ENCODE measurements around the gene ADAMTSL2.

The ADAMTSL2 gene

DNA sequence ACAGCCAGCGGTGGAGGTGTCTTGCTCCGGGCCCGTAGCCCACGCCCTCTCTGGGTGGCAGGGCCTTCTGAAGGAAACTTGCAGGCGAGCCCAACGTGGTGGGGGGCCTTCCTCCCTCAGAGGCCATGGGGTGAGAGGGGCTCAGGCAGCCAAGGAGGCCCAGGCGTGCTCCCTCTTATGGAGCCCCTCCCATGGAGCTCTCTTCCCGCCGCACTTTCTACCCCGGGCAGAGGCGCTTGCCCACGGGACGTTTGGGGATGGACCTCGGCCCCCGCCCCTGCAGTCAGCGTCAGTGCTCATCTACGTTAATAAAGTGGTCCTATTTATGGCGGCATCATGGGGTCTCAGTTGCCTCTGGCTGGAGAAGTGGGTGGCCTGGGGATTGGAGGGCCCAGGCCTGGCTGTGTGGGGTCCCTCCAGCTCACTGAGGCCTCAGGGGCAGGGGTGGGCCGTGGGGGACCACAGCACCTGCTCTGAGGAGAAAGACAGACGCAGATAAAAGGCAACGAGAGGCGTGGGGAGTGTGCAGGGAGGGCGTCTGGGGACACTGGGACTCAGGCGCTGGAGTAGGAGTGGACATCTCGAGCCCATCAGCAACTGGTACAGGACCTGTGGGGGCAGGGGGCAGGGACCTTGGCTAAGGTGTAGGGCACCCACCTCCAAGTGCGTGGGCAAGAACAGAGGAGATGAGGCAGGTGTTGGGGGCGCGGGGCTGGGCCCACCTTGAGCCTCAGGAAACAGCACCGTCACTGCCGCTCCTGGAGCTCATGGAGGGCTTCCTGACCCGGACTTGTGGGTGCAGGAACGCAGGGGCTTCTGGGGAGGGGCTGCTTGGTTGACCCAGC, 40.9 kb downstream of the ADAMTSL2 start:
- no peak for DNase-seq (ENCODE audit: low spot score)

DNA sequence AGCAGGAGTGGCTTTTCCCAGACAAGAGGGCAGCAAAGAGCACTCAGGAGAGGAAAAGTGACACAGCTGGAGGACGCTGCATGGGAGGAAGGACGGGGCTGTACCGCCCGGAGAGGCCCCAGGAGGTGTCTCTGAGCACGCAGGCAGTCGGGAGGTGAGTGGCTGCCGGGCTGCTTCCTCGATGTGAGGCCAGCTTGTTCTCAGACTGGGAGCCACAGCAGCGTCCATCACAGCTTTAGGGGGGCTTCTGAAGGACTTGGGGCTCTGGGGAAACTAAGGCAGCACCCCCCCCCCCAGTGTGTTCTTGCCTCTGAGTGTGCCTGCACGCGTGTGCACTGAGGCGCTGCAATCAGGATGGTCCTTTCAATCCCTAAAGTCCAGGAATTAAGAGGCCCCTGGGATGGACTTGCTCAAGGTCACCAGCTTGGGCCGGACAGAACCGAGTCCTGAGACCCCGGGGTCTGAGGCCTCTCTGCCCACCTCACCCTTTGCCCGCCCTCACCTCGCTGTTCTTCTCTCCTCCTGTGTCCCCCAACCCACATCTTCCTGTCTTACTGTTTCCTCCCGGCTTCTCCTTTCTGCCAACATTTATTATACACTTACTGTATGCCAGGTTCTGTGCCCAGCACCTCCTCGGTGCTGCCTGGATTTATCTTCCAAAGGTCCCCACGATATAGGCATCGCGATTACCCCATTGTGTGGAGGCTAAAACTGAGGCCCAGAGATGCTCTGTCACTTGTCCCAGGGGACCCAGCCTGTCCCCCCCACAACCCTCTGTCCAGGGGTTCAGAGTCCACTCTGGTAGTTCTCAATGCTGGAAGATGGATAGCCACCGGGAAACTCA, 41.7 kb downstream of the ADAMTSL2 start:
- DNase-seq (ENCODE audit: low spot score): no peak

DNA sequence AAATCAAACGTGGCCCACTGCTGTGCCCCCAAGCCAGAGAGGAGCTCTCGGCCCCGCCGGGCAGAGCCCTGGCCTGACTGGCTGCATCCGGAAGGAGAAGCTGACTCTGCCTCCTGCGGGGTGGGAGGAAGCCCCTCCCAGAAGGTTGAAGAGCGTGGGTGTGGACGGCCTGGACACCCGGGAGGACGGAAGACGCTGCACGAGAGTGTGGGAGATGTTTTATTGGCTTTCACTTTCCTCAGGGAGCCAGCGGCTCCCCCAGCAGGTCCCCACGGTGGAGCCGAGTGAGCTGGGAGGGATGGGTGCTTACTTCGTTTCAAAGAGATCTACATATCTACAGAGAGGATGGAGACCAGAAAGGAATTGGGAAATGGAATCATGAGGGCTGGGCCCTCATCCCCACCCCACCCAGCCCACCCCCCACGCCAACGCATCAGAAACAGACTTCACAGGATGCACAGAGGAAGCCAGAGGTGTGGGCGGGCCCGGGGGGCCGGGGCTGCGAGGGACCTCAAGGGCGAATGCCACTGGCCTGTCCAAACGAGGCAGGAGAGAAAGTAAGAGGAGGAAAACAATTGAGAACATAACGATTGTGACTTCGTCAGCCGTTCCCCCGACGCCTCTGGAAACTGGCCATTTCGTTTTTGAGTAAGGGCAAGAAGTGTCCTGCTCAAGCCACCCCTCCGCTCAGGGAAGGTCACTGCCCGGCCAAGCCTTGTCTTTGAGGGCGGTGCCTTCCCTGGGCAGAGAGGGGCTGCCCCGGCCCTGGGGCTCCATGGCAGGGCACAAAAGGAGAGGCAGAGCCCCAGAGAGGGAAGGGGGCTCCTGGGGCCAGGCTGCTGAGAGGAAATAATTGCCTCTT, 42.6 kb downstream of the ADAMTSL2 start:
- DNase-seq (ENCODE audit: low spot score): no peak

DNA sequence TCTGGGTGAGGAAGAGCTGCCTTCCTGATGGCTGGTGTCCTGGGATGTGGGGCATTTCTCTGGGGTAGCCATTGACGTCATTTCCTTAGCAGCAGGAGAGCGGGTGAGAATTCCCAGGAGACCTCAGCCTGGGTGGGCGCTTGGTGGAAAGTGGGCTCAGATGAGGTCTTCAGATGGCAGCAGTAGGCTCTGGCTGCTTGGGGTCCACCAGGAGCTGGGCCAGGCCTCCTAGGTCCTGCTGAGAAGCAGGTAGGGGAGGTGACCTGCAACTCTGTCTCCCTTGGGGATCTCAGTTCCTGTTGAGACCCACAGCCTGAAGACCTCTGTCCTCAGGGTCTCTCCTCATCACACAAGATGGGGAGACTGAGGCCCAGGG, 43.2 kb downstream of the ADAMTSL2 start:
- no peak for DNase-seq (ENCODE audit: low spot score)

DNA sequence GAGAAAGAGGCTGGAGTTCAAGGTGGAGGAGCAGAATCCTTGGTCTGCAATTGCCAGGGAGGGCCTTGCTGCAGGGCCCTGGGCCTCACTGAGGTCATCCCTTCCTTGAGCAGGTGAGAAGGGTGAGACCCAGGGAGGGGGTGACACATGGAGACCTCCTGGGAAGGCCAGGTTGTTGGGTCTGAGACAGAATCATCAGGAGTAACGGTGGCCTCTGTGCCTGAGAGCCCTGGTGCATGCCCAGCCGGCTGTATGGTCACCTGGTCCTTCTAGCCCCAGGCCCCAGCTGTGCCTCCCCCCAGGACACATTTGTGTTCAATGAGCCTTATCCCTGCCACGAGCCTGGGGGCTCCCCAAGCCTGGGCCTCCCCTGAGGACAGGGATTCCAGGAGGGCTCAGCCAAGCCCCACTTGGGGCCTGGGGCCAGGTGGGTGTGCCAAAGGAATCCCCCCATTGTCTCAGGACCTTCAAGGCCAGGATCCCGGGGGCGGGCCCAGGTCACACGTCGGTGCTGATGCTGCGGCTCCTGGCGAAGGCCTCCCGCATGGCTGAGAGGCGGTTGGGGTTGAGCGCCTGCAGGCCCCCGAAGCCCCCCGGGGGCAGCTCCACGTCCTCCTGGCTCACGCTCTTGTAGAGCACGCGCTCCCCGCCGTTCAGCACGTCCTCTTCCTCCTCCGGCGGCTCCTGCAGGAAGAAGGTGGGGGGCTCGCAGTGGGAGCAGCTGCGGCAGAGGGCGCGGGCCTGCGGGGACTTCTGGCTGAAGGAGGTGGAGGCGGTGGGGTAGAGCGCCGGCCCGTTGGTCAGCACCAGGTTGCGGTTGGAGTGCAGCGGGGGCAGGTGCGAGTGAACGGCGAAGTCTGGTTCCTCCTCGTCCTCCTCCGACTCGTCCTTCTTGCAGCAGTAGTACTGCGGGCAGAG, 44.3 kb downstream of the ADAMTSL2 start:
- DNase-seq (ENCODE audit: low spot score): no peak

DNA sequence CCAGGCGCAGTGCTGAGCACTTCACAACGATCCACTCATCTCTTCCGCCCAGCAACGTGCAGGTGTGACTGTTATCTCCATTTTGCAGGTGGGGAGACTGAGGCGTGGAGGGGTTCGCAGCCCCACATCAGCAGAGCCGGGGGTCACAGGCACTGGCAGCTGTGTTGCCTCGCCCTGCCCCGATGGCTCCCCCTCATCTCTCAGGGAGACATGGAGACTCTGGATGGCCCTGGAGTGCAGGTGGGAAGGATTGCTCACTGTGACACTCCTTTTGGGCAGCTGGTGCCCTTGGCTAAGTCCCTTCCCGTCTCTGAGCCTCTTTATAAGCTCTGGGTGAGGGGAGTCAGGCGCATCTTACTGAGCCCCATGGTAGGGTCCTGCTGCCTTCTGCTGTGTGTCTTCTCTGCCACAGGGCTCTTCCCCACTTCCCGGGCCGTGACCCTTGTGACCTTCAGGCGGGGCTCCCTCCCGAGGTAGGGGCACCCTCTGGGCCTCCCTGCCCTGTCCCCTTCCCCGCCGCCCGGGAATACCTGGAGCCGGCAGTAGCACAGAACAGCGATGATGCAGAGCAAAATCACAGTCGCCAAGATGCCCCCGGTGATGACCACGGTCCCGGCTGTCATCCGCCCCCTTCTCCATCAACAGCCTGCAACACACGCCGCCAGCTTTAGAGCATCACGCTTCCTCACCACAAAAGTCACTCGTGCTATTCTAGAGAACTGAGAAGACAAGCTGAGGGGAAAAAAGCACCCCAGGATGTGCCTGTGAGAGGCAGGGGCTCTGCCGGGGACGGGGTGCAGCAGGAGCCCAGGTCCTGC, 45.3 kb downstream of the ADAMTSL2 start:
- no peak for DNase-seq (ENCODE audit: low spot score)

DNA sequence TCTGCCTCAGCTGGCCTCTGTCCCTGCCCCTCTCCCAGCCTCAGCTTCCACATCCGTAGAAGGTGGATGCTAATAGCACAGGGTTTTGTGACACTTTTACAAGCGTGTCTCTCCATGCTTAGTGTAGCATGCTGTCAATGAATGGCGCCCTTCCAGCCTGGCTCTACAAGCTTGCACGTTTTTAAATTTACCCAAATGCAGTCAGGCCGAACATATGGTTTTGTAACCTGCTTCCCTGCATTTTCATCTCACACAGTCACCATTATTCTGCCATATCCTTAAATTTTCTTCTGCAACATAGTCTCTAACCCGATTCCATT, 45.9 kb downstream of the ADAMTSL2 start:
- no peak for DNase-seq (ENCODE audit: low spot score)

DNA sequence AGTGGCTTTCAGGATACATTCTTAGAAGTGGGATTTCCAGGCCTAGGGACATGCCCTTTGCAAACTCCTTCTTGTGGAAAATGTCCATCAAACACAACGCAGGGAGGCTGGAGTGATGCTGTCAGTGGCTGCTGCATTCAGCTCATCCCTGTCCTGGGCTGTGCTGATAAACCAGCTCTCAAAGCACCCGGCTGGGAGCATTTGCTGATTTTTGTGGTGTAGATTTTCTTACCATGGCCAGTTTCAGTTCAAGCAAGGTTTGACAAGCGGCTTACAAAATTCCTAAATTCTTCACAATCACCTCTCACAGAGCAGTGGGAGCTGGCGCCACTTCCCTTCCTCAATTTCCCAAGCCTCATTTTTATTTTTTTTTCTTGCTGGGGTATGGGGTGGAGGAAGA, 46.5 kb downstream of the ADAMTSL2 start:
- no peak for DNase-seq (ENCODE audit: low spot score)

DNA sequence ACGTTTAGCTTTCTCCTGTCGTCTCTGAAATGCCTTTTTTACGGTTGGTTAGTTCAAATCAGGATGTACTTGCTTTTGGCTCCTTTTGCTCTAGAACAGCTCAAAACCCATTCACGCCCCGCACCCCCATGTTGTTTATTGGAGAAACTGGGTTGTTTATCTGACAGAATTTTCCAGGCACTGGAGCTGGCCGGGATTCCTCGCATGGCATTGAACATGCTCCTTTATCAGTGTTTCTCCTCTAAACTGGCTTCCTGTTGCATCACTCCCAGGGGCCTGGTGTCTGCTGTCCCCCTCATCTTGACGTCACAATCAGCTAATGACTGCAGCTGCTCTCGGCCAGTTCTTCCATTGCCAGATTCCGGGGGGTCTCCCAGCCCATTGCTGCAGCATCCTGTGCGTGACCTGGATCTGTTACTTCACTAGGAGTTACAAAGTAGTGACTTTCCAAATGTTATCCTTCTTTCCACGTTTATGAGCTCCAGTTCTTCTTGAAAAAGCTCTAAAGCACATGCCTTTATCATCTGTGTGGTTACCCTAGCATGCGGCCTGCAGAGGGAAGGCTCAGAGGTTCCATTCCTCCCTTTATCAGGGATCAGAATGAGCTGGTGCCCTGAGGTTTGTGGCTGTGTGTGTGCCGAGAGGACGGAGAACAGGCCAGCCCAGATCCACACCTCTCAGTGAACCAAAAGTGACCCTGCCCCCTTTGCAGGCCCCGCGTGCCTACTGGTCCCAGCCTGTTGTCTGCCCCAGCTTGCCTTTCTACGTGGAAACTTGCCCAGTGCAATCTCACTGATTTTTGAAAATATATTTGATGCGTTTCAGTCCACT, 47.2 kb downstream of the ADAMTSL2 start:
- no peak for DNase-seq (ENCODE audit: low spot score)

DNA sequence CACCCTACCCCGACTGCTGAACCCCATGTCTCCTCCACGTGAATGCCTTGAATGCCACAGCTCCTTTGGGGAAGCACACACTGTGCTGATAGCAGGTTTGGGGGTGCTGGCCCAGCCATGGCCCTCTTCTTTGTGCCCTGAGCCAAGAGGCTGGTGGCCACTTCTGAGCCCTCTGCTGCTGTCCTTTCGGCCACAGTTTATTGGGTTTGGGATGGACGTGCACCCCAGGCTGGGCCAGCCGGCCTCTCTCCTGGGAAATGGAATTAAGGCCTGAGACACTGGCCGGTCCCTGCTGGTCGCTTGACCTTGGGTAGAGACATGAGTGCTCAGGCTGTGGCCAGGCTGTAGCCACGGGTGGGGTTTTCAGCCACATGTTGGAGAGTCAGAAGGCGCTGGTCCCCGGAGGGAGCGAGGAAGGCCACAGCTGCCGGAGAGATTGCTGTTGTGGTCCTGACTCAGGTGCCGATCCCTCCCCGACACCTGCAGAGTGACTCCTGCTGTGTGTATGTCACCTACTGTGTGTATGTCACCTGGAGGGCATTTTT, 48.1 kb downstream of the ADAMTSL2 start:
- no peak for DNase-seq (ENCODE audit: low spot score)

DNA sequence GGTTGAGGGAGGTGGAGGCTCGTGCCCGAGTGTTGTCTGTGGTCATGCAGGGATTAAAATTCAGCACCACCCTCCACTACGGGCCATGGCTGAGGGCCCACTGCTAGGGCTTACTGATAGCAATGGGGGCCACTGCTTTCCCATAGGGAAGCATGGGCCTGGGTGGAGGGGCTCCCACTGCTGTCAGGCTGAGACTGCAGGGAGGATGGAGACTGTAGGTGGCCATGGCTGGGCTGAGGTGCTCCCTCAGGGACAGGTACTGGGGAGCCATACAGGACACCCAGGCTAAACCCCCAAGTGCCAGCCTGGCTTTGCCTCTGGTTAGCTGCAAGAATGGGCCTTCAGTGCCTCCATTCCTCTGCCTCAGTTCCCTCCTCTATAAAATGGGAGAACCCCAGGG, 48.6 kb downstream of the ADAMTSL2 start:
- no peak for DNase-seq (ENCODE audit: low spot score)

DNA sequence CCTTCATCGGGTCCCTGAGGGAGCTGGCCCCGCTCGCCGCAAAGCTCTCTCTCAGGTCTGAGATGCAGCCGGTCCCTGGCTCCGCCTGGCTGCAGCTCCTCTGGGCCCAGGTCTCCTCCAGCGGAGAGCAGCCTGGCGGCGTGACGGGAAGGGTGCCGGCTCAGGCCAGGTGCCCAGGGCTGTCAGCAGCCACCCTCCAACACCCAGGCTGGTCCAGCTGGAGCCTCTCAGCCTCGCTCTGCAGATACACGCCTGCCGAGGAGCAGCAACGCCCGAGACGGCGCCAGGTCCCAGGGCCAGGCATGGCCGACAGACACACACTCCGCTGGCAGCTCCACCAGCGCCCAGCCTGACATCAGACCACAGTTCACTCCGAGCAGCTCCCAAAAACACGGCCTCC, 49.1 kb downstream of the ADAMTSL2 start:
- DNase-seq (ENCODE audit: low spot score): no peak

DNA sequence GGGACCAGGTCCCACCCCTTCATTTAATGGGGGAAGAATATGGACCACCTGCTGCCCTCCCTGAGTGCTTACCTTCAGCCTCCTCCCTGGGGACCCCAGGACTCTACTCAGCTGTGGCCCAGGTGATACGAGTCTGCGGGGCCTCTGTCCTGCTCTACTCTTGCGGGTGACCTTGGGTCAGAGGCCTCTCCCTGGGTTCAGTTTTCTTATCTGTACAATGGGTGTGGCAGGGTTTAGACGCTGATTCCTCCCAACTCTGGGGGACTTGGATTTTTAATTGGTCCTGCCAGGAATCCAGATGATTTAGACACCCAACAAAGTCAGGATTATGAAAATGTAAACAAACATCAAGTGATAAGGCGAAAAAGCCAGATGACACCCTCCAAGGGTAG, 49.7 kb downstream of the ADAMTSL2 start:
- DNase-seq (ENCODE audit: low spot score): no peak

DNA sequence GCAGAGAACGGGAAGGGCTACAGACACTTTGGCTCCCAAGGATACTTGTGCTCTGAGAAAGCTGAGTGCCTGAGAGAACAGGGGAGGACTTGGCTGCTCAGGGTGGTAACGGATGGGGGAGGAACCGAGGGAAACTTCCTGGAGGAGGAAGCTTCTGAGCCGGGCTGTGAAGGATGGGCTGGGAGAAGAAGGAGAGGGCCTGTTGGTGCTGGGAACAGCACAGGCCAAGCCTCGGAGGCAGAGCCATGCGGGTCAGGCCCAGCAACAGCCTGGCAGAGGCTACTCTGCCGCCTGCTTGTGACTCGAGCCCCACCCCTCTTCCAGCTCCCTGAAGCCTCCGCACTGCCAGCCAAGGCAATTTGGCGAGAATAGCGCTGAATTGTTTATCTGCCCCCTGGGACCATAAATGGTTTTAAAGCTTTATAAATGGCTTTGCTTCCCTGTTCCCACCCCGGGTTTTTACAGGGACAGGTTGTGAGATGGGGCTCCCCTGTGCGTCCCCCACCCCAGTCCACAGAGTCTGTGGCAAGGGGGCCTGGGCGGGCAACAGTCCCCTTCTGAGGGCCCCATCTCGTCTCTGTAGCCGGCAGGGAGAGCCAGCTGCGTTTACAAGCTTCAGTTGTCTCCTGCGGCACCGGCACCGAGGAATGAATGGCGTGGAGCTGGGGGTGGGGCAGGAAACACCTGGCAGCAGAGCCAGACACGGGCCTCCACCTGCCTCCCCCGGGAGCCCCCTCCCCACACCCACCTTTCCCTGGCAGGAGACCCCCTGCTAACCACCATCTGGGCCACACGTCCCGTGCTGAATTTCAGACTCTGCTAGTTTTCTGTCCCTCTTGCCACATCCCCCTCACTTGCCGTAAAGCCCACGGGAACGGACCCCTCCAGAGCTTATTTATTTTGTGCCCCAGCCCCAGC, 50.3 kb downstream of the ADAMTSL2 start:
- no peak for DNase-seq (ENCODE audit: low spot score)

DNA sequence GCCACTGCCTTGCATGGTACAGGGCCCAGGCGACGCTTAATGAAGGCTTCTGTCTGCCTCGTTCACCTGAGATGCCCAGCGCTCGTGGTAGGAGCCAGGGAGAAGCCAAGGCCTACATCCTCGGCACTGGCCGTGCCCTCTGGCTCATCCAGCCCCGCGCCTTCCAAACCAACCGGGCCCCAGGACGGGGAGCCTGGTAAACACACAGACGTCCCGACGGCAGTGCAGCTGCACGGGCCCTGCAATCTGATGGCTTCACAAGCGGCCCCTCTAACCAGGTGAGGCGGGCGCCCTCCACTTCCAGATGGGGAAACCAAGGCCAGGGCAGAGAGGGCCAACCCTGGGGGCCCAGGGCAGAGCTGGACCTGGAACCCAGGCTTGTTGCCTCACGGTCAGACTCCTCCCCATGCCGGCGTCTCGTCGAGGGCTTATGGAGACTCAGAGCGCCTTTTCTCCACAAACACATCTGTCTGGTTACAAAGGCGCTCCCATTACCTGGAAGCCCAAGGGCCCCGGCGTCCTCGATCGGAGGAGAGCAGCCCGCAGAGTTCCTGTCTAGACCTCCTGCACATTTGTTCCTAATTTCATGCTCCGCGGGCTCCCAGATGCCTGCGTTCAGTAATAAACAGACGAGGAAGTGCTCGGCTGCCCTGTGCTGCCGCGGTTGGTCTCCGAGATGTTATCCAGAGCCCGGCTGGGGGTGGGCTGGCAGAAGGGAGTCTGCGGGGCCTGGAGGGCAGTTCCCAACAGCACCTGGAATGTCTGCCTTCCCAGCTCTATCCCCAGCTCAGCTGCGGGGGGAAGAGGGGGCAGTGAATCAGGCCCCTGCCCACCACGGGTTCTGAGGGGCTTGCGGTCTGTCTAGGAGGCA, 51.2 kb downstream of the ADAMTSL2 start:
- no peak for DNase-seq (ENCODE audit: low spot score)

DNA sequence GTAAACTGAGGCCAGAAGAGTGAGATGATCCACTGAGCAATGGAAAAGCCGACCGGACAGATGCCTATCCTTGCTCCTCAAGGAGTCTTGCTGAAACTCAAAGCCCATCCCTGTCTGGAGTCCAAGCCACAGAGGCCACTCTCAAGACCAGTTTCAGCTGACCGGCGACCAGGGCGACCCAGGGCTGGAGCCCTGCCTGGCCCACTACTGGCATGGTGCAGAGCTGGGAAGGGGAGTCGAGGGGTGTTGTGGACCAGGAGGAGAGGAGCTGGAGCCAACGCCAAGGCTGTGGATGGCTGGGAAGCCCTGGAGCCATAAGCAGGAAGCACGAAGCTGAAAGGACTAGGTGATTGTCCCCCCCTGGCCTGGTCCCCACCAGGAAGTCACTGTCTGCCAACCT, 52.5 kb downstream of the ADAMTSL2 start:
- DNase-seq (ENCODE audit: low spot score): no peak

DNA sequence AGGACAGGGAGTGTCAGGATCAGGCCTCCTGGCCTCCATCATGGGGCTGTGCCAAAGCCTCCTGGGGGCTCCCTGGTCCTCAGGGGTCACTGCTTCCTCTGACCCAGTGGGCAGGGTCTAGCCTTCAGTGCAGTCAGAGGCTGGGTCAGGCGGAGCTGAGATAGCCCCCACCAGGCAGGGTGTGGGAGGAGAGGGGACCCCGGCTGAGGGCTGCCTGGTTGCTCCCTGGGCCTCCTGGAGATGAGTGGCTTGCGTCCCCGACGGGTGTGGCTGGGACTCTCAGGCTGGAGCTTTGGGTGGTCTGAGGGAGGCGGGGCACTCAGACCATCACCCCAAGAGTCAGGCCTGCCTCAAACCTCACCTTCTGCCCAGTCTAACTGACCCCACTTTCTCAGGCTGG, 53.0 kb downstream of the ADAMTSL2 start:
- no peak for DNase-seq (ENCODE audit: low spot score)
